Measurements from ENCODE around the gene STPG2.
A peak's percentile ranks its signal among the peaks of the same experiment; 100 is the strongest.

The STPG2 gene

GRCh38 chr4:98150092-98150761, 7.0 kb upstream of the STPG2 start:
- Histone ChIP-seq H3K9ac (ENCODE audit: low read depth, low read length) (no peak overlapping the region), H3K27me3 (ENCODE audit: control insufficient read depth, insufficient read depth, low read length) (no peaks in the 10 kb centered on the region), H3K4me1 (ENCODE audit: control insufficient read depth, insufficient read depth, low read length) (no peaks in the 10 kb centered on the region), H3K27ac (ENCODE audit: low read depth, low read length) (no peak overlapping the region), H3K9me3 (ENCODE audit: control insufficient read depth, insufficient read depth, low read length) (no peaks in the 10 kb centered on the region), H3K4me3 (ENCODE audit: low read depth, low read length) (no peak overlapping the region), H3K36me3 (ENCODE audit: control insufficient read depth, insufficient read depth, low read length) (no peaks in the 10 kb centered on the region)

- Histone ChIP-seq H3K27me3 (ENCODE audit: control insufficient read depth, insufficient read depth, low read length) (no peaks in the 10 kb centered on the region), H3K4me1 (ENCODE audit: control insufficient read depth, insufficient read depth, low read length) (peaks cover 2% of the 10 kb centered on the region; the same call in 1 of the 2 replicates), H3K9me3 (ENCODE audit: control insufficient read depth, insufficient read depth, low read length) (no peaks in the 10 kb centered on the region), H3K36me3 (ENCODE audit: control insufficient read depth, insufficient read depth, low read length) (no peaks in the 10 kb centered on the region), H3K9ac (ENCODE audit: low read depth, low read length) (no peak overlapping the region), H3K4me3 (ENCODE audit: low read depth, low read length) (no peak overlapping the region), H3K27ac (ENCODE audit: low read depth, low read length) (no peak overlapping the region)
Measured at GRCh38 chr4:98148856-98149255, 5.6 kb upstream of the STPG2 start.

- Histone ChIP-seq H3K4me3 (ENCODE audit: low read depth, low read length) (no peak overlapping the region), H3K27me3 (ENCODE audit: control insufficient read depth, insufficient read depth, low read length) (no peaks in the 10 kb centered on the region), H3K4me1 (ENCODE audit: control insufficient read depth, insufficient read depth, low read length) (no peaks in the 10 kb centered on the region), H3K9me3 (ENCODE audit: control insufficient read depth, insufficient read depth, low read length) (no peaks in the 10 kb centered on the region), H3K9ac (ENCODE audit: low read depth, low read length) (no peak overlapping the region), H3K27ac (ENCODE audit: low read depth, low read length) (no peak overlapping the region), H3K36me3 (ENCODE audit: control insufficient read depth, insufficient read depth, low read length) (no peaks in the 10 kb centered on the region)
Measured at GRCh38 chr4:98126141-98126540, 17.1 kb downstream of the STPG2 start.

- H3K36me3 ChIP-seq (ENCODE audit: control insufficient read depth, insufficient read depth, low read length), result no peaks in the 10 kb centered on the region
- no peak overlapping the region for H3K4me3 ChIP-seq (ENCODE audit: low read depth, low read length)
- H3K27ac ChIP-seq (ENCODE audit: low read depth, low read length), result no peak overlapping the region
- H3K9me3 ChIP-seq (ENCODE audit: control insufficient read depth, insufficient read depth, low read length), result no peaks in the 10 kb centered on the region
- H3K9ac ChIP-seq (ENCODE audit: low read depth, low read length), result no peak overlapping the region
- H3K4me1 ChIP-seq (ENCODE audit: control insufficient read depth, insufficient read depth, low read length), result no peaks in the 10 kb centered on the region
- H3K27me3 ChIP-seq (ENCODE audit: control insufficient read depth, insufficient read depth, low read length), result no peaks in the 10 kb centered on the region
Measured at GRCh38 chr4:98125585-98125984, 17.7 kb downstream of the STPG2 start.

- Histone ChIP-seq H3K36me3 (ENCODE audit: control insufficient read depth, insufficient read depth, low read length) (no peaks in the 10 kb centered on the region), H3K9me3 (ENCODE audit: control insufficient read depth, insufficient read depth, low read length) (peaks cover 9% of the 10 kb centered on the region), H3K27me3 (ENCODE audit: control insufficient read depth, insufficient read depth, low read length) (no peaks in the 10 kb centered on the region), H3K27ac (ENCODE audit: low read depth, low read length) (no peak overlapping the region), H3K4me1 (ENCODE audit: control insufficient read depth, insufficient read depth, low read length) (peaks cover 16% of the 10 kb centered on the region), H3K9ac (ENCODE audit: low read depth, low read length) (no peak overlapping the region), H3K4me3 (ENCODE audit: low read depth, low read length) (no peak overlapping the region)
Measured at GRCh38 chr4:98117363-98117762, 25.9 kb downstream of the STPG2 start.

- Histone ChIP-seq H3K9ac (ENCODE audit: low read depth, low read length) (no peak overlapping the region), H3K27ac (ENCODE audit: low read depth, low read length) (no peak overlapping the region), H3K9me3 (ENCODE audit: control insufficient read depth, insufficient read depth, low read length) (peaks cover 12% of the 10 kb centered on the region), H3K4me1 (ENCODE audit: control insufficient read depth, insufficient read depth, low read length) (peaks cover 25% of the 10 kb centered on the region), H3K4me3 (ENCODE audit: low read depth, low read length) (no peak overlapping the region), H3K36me3 (ENCODE audit: control insufficient read depth, insufficient read depth, low read length) (no peaks in the 10 kb centered on the region), H3K27me3 (ENCODE audit: control insufficient read depth, insufficient read depth, low read length) (no peaks in the 10 kb centered on the region)
Measured at GRCh38 chr4:98113012-98113411, 30.3 kb downstream of the STPG2 start.

- Histone ChIP-seq H3K36me3 (ENCODE audit: control insufficient read depth, insufficient read depth, low read length) (no peaks in the 10 kb centered on the region), H3K9me3 (ENCODE audit: control insufficient read depth, insufficient read depth, low read length) (peaks cover 10% of the 10 kb centered on the region), H3K27ac (ENCODE audit: low read depth, low read length) (peak overlapping the region; percentile 80), H3K9ac (ENCODE audit: low read depth, low read length) (no peak overlapping the region), H3K27me3 (ENCODE audit: control insufficient read depth, insufficient read depth, low read length) (no peaks in the 10 kb centered on the region), H3K4me1 (ENCODE audit: control insufficient read depth, insufficient read depth, low read length) (peaks cover 25% of the 10 kb centered on the region), H3K4me3 (ENCODE audit: low read depth, low read length) (no peak overlapping the region)
Measured at GRCh38 chr4:98110929-98111328, 32.3 kb downstream of the STPG2 start.

- Histone ChIP-seq H3K27me3 (ENCODE audit: control insufficient read depth, insufficient read depth, low read length) (no peaks in the 10 kb centered on the region), H3K27ac (ENCODE audit: low read depth, low read length) (peak overlapping the region; percentile 80), H3K9ac (ENCODE audit: low read depth, low read length) (no peak overlapping the region)
Measured at GRCh38 chr4:98110214-98110613, 33.1 kb downstream of the STPG2 start.

GRCh38 chr4:98102660-98103059, 40.6 kb downstream of the STPG2 start:
- Histone ChIP-seq H3K4me1 (ENCODE audit: control insufficient read depth, insufficient read depth, low read length) (no peaks in the 10 kb centered on the region), H3K9me3 (ENCODE audit: control insufficient read depth, insufficient read depth, low read length) (no peaks in the 10 kb centered on the region), H3K36me3 (ENCODE audit: control insufficient read depth, insufficient read depth, low read length) (no peaks in the 10 kb centered on the region), H3K27me3 (ENCODE audit: control insufficient read depth, insufficient read depth, low read length) (no peaks in the 10 kb centered on the region), H3K4me3 (ENCODE audit: low read depth, low read length) (no peak overlapping the region), H3K27ac (ENCODE audit: low read depth, low read length) (no peak overlapping the region), H3K9ac (ENCODE audit: low read depth, low read length) (no peak overlapping the region)

More at GRCh38 chr4:98110214-98110613, 33.1 kb downstream of the STPG2 start:
- Histone ChIP-seq H3K9me3 (ENCODE audit: control insufficient read depth, insufficient read depth, low read length) (peaks cover 10% of the 10 kb centered on the region), H3K4me1 (ENCODE audit: control insufficient read depth, insufficient read depth, low read length) (peaks cover 25% of the 10 kb centered on the region), H3K4me3 (ENCODE audit: low read depth, low read length) (no peak overlapping the region), H3K36me3 (ENCODE audit: control insufficient read depth, insufficient read depth, low read length) (no peaks in the 10 kb centered on the region)

GRCh38 chr4:98101988-98102387, 41.3 kb downstream of the STPG2 start:
- Histone ChIP-seq H3K4me3 (ENCODE audit: low read depth, low read length) (no peak overlapping the region), H3K27ac (ENCODE audit: low read depth, low read length) (no peak overlapping the region), H3K36me3 (ENCODE audit: control insufficient read depth, insufficient read depth, low read length) (no peaks in the 10 kb centered on the region), H3K4me1 (ENCODE audit: control insufficient read depth, insufficient read depth, low read length) (no peaks in the 10 kb centered on the region), H3K9ac (ENCODE audit: low read depth, low read length) (no peak overlapping the region), H3K27me3 (ENCODE audit: control insufficient read depth, insufficient read depth, low read length) (no peaks in the 10 kb centered on the region), H3K9me3 (ENCODE audit: control insufficient read depth, insufficient read depth, low read length) (no peaks in the 10 kb centered on the region)

GRCh38 chr4:98098764-98099163, 44.5 kb downstream of the STPG2 start:
- no peaks in the 10 kb centered on the region for H3K27me3 ChIP-seq (ENCODE audit: control insufficient read depth, insufficient read depth, low read length)
- H3K9ac ChIP-seq (ENCODE audit: low read depth, low read length), result no peak overlapping the region
- H3K36me3 ChIP-seq (ENCODE audit: control insufficient read depth, insufficient read depth, low read length), result no peaks in the 10 kb centered on the region
- H3K4me1 ChIP-seq (ENCODE audit: control insufficient read depth, insufficient read depth, low read length), result no peaks in the 10 kb centered on the region
- no peak overlapping the region for H3K4me3 ChIP-seq (ENCODE audit: low read depth, low read length)
- H3K27ac ChIP-seq (ENCODE audit: low read depth, low read length), result no peak overlapping the region
- no peaks in the 10 kb centered on the region for H3K9me3 ChIP-seq (ENCODE audit: control insufficient read depth, insufficient read depth, low read length)
